H1 (cell line): Measurements from ENCODE around the gene KRT34. TPM values are rescaled to one million over a fixed set of nuclear protein-coding genes. Genes with fewer than 3 reads are reported as not detected.

Experiments
- ATF2 ChIP-seq: IDR thresholded peaks from 2 replicates; pipeline ENCODE4 v1.6.1; 2012; ENCODE audit warnings: low read length, inconsistent platforms
- BRCA1 ChIP-seq: IDR thresholded peaks from 2 replicates; pipeline ENCODE4 v1.6.1; 2012; ENCODE audit warnings: low read depth, low read length, improper control_type of control experiment
- CBX5 ChIP-seq: fragments of 300-800, 300-1000 bp; sonication (generic); IDR thresholded peaks from 2 replicates; pipeline ENCODE4 v1.7.1; 2016; ENCODE audit warnings: antibody characterized with exemption, low read length, low read depth
- CHD2 ChIP-seq: IDR thresholded peaks from 2 replicates; pipeline ENCODE4 v1.6.1; 2012; ENCODE audit warnings: low read length, improper control_type of control experiment
- JUND ChIP-seq: IDR thresholded peaks from 2 replicates; pipeline ENCODE4 v1.6.1; 2011; ENCODE audit warnings: mild to moderate bottlenecking, improper control_type of control experiment, low read length
- NRF1 ChIP-seq: IDR thresholded peaks from 2 replicates; pipeline ENCODE4 v1.6.1; 2011; ENCODE audit warnings: mild to moderate bottlenecking, low read depth, low read length, improper control_type of control experiment
- SIN3A ChIP-seq, 2 experiments: IDR thresholded peaks in 1 of 2; conservative IDR thresholded peaks in 1 of 2; 2 replicates each; pipeline ENCODE4 v1.6.1; 2011 to 2012; ENCODE audit warnings: low read length in 2 of 2, improper control_type of control experiment in 1 of 2, low read depth in 1 of 2, mild to moderate bottlenecking in 1 of 2
- polyA plus RNA-seq, 7 experiments: library from polyadenylated mRNA; depleted of rRNA in 3 of 7; stranded (reverse) in 5 of 7; unstranded in 2 of 7; fragments of >200 nt in 5 of 7; fragments of 200-250 nt in 2 of 7; gene quantifications; 1 replicate in 5 of 7; 2 replicates in 1 of 7; 4 replicates in 1 of 7; pipeline versions ENCODE4 v1.2.1 to v1.2.3, GENCODE V29; 2011 to 2013; ENCODE audit warnings: missing spikeins in 2 of 7, mixed read lengths in 2 of 7
- total RNA-seq: library from RNA; stranded (reverse); fragmentation: NEBNext Ultra II Directional; extraction: Animal tissue kit (Norgen Biotek cat#: 25700); gene quantifications from 2 replicates; pipeline ENCODE4 v1.2.1, GENCODE V29; 2021

KRT34 gene
- total and polyA plus RNA-seq, 2 of the 8 experiments (the other 6 are each of a cell fraction or from before 2014, with no cell fraction given): not detected

GRCh38 chr17:41393294-41393693, 11.2 kb upstream of the KRT34 start (continued):
- TF ChIP-seq ATF2: no peak
- no peak for TF ChIP-seq CHD2
- TF ChIP-seq CBX5: no peak
- TF ChIP-seq SIN3A (conservative IDR thresholded peaks at IDR 0.05 in 1 of 2, IDR thresholded peaks at IDR 0.05 in 1 of 2; ENCODE audit: low read depth in 1 of 2, low read length in 2 of 2): no peak
- TF ChIP-seq JUND: no peak
- no peak for TF ChIP-seq NRF1
- no peak for TF ChIP-seq BRCA1
